OCI-LY3 (cell line): ENCODE measurements around the gene AHRR.

Experiments
- H2AFZ ChIP-seq: fragments of 200-600, 300-600 bp; shearing (Covaris generic); 2 replicates; pipeline ENCODE4 v1.6.0; 2014; ENCODE audit warnings: antibody characterized with exemption, low read depth, low read length
- H3K27ac ChIP-seq: fragments of 200-600, 300-600 bp; sonication (generic); 2 replicates; pipeline ENCODE4 v1.5.1; 2014; ENCODE audit warnings: mild to moderate bottlenecking, low read length, moderate library complexity, mixed read lengths
- H3K27me3 ChIP-seq: fragments of 200-600, 300-600 bp; sonication (generic); 2 replicates; pipeline ENCODE4 v1.6.1; 2014; ENCODE audit warnings: low read depth, low read length, mixed read lengths
- H3K36me3 ChIP-seq: fragments of 200-600, 300-600 bp; sonication (generic); replicated peaks from 2 replicates; pipeline ENCODE3; 2014; ENCODE audit warnings: low read depth, low read length, mixed read lengths
- H3K4me1 ChIP-seq: fragments of 300-600, 200-600 bp; sonication (generic); 2 replicates; pipeline ENCODE4 v1.6.1; 2014; ENCODE audit warnings: low read length, mixed read lengths
- H3K4me2 ChIP-seq: fragments of 200-600, 300-600 bp; sonication (generic); 2 replicates; pipeline ENCODE4 v1.6.1; 2014; ENCODE audit warnings: low read length, mixed read lengths
- H3K4me3 ChIP-seq: fragments of 300-600, 200-600 bp; sonication (generic); 2 replicates; pipeline ENCODE4 v1.5.1; 2014; ENCODE audit warnings: antibody characterized with exemption, mild to moderate bottlenecking, low read length, moderate library complexity
- H3K79me2 ChIP-seq: fragments of 300-600, 200-600 bp; shearing (Covaris generic); 2 replicates; pipeline ENCODE4 v1.6.1; 2014; ENCODE audit warnings: mild to moderate bottlenecking, low read length, mixed read lengths
- H3K9ac ChIP-seq: fragments of 300-600, 200-600 bp; shearing (Covaris generic); 2 replicates; pipeline ENCODE4 v1.6.0; 2014; ENCODE audit warnings: mild to moderate bottlenecking, low read length, moderate library complexity
- H3K9me3 ChIP-seq: fragments of 200-600, 300-600 bp; shearing (Covaris generic); 2 replicates; pipeline ENCODE4 v1.6.1; 2014; ENCODE audit warnings: low read length, mixed read lengths; ENCODE audit not compliant: insufficient read depth
- H4K20me1 ChIP-seq: fragments of 200-600, 300-600 bp; sonication (generic); 2 replicates; pipeline ENCODE4 v1.6.1; 2016; ENCODE audit warnings: low read length, mixed read lengths; ENCODE audit not compliant: insufficient read depth
- CTCF ChIP-seq: fragments of 200-600, 300-600 bp; sonication (generic); IDR thresholded peaks from 2 replicates; pipeline ENCODE4 v1.5.1; 2014; ENCODE audit warnings: antibody characterized with exemption, low read length, low read depth
- EZH2phosphoT487 ChIP-seq: fragments of 200-600 bp; shearing (Covaris generic); IDR thresholded peaks from 2 replicates; pipeline ENCODE4 v1.6.1; 2018; ENCODE audit warnings: antibody characterized with exemption, mixed run types, low read depth

Gene AHRR

GRCh38 chr5:364497-364896 is 43.0 kb downstream of the AHRR start:
- H3K36me3 ChIP-seq: no peaks in the 10 kb centered on the region
- no peaks in the 10 kb centered on the region for H4K20me1 ChIP-seq
- H3K4me3 ChIP-seq: no peak overlapping the region
- no peaks in the 10 kb centered on the region for H3K9me3 ChIP-seq
- H3K4me1 ChIP-seq: peaks cover 17% of the 10 kb centered on the region
- no peak overlapping the region for H2AFZ ChIP-seq
- H3K9ac ChIP-seq: no peak overlapping the region
- TF ChIP-seq EZH2phosphoT487 (no peak), CTCF (no peak)
- no peaks in the 10 kb centered on the region for H3K79me2 ChIP-seq
- H3K27ac ChIP-seq: no peak overlapping the region
- no peaks in the 10 kb centered on the region for H3K27me3 ChIP-seq
- H3K4me2 ChIP-seq: no peak overlapping the region

GRCh38 chr5:366541-367357 is 45.2 kb downstream of the AHRR start:
- Histone ChIP-seq H3K79me2 (no peaks in the 10 kb centered on the region), H3K27ac (no peak overlapping the region), H3K27me3 (no peaks in the 10 kb centered on the region), H3K36me3 (no peaks in the 10 kb centered on the region), H3K9me3 (no peaks in the 10 kb centered on the region), H2AFZ (no peak overlapping the region), H3K4me2 (no peak overlapping the region), H4K20me1 (no peaks in the 10 kb centered on the region), H3K4me1 (peaks cover 20% of the 10 kb centered on the region), H3K4me3 (no peak overlapping the region), H3K9ac (no peak overlapping the region)
- no peak for TF ChIP-seq CTCF
- no peak for TF ChIP-seq EZH2phosphoT487

- Histone ChIP-seq H3K36me3 (no peaks in the 10 kb centered on the region), H3K79me2 (no peaks in the 10 kb centered on the region)
- no peak for TF ChIP-seq CTCF
- TF ChIP-seq EZH2phosphoT487: no peak
Observed at GRCh38 chr5:367358-368130, 46.0 kb downstream of the AHRR start.

More at GRCh38 chr5:367358-368130, 46.0 kb downstream of the AHRR start:
- Histone ChIP-seq H2AFZ (no peak overlapping the region), H4K20me1 (no peaks in the 10 kb centered on the region), H3K9me3 (no peaks in the 10 kb centered on the region), H3K9ac (no peak overlapping the region), H3K4me3 (no peak overlapping the region), H3K27ac (no peak overlapping the region), H3K4me1 (peaks cover 20% of the 10 kb centered on the region), H3K27me3 (no peaks in the 10 kb centered on the region), H3K4me2 (no peak overlapping the region)
